SK-N-SH treated with all-trans-retinoic acid at 6 μM for 48 hours (cell line): Measurements from ENCODE around the gene TGFBR3.

ENCODE experiments used
- ATAC-seq: fragments of 200-7000 bp; cut with Tn5 transposase; 3 replicates; pipeline ENCODE4 v1.9.1; 2020; ENCODE audit warnings: mild to moderate bottlenecking, moderate library complexity
- ARNTL ChIP-seq: fragments of 450-650 bp; formaldehyde crosslinking; IDR thresholded peaks from 2 replicates; pipeline ENCODE4 v1.5.0; 2020; ENCODE audit warnings: low read depth, mild to moderate bottlenecking, moderate library complexity, borderline replicate concordance
- BACH2 ChIP-seq: fragments of 250-450 bp; sonication (Bioruptor Pico); IDR thresholded peaks from 2 replicates; pipeline ENCODE4 v1.9.0; 2021; ENCODE audit warnings: mild to moderate bottlenecking, borderline replicate concordance
- GLIS3 ChIP-seq: fragments of 250-450 bp; sonication (Bioruptor Pico); IDR thresholded peaks from 2 replicates; pipeline ENCODE4 v1.5.0; 2020; ENCODE audit warnings: mild to moderate bottlenecking, moderate library complexity
- ISL1 ChIP-seq: fragments of 250-450 bp; sonication (Bioruptor Pico); IDR thresholded peaks from 2 replicates; pipeline ENCODE4 v2.1.2; 2022; ENCODE audit warnings: mild to moderate bottlenecking, moderate library complexity
- OSR1 ChIP-seq: fragments of 250-450 bp; sonication (Bioruptor Pico); IDR thresholded peaks from 2 replicates; pipeline ENCODE4 v1.8.0; 2022; ENCODE audit warnings: moderate library complexity, mild to moderate bottlenecking, inconsistent platforms
- RARB ChIP-seq: fragments of 250-450 bp; sonication (Bioruptor Pico); IDR thresholded peaks from 2 replicates; pipeline ENCODE4 v1.8.0; 2021; ENCODE audit warnings: mild to moderate bottlenecking, moderate library complexity
- SNAI2 ChIP-seq: fragments of 250-450 bp; sonication (Bioruptor Pico); IDR thresholded peaks from 2 replicates; pipeline ENCODE4 v1.5.0; 2020; ENCODE audit warnings: mild to moderate bottlenecking, moderate library complexity
- TCF4 ChIP-seq: fragments of 250-450 bp; sonication (Bioruptor Pico); IDR thresholded peaks from 2 replicates; pipeline ENCODE4 v1.8.0; 2021; ENCODE audit warnings: mild to moderate bottlenecking, moderate library complexity, borderline replicate concordance
- ZFP3 ChIP-seq: fragments of 250-450 bp; sonication (Bioruptor Pico); IDR thresholded peaks from 2 replicates; pipeline ENCODE4 v1.5.0; 2020; ENCODE audit warnings: mild to moderate bottlenecking, moderate library complexity
- ZFP30 ChIP-seq: fragments of 450-650 bp; formaldehyde crosslinking; IDR thresholded peaks from 2 replicates; pipeline ENCODE4 v1.5.0; 2022; ENCODE audit warnings: mild to moderate bottlenecking, moderate library complexity
- ZNF565 ChIP-seq: fragments of 450-650 bp; formaldehyde crosslinking; conservative IDR thresholded peaks from 2 replicates; pipeline ENCODE4 v1.5.0; 2020; ENCODE audit warnings: low read depth, mild to moderate bottlenecking, moderate library complexity
- ZNF70 ChIP-seq: fragments of 450-650 bp; formaldehyde crosslinking; IDR thresholded peaks from 2 replicates; pipeline ENCODE4 v1.5.0; 2020; ENCODE audit warnings: mild to moderate bottlenecking, moderate library complexity
- ZNF8 ChIP-seq: fragments of 450-650 bp; formaldehyde crosslinking; IDR thresholded peaks from 2 replicates; pipeline ENCODE4 v1.5.0; 2020; ENCODE audit warnings: mild to moderate bottlenecking, moderate library complexity
- TF ChIP-seq, protein P1 (sequence below): fragments of 250-450 bp; sonication (Bioruptor Pico); IDR thresholded peaks from 2 replicates; pipeline ENCODE4 v1.8.0; 2021; ENCODE audit warnings: low read depth, mild to moderate bottlenecking, moderate library complexity, borderline replicate concordance
- TF ChIP-seq, protein P2 (sequence below): fragments of 250-450 bp; sonication (Bioruptor Pico); IDR thresholded peaks from 2 replicates; pipeline ENCODE4 v1.5.1; 2021; ENCODE audit warnings: mild to moderate bottlenecking, moderate library complexity
- TF ChIP-seq, protein P3 (sequence below): fragments of 250-450 bp; sonication (Bioruptor Pico); IDR thresholded peaks from 2 replicates; pipeline ENCODE4 v1.8.0; 2020; ENCODE audit warnings: mild to moderate bottlenecking, moderate library complexity, borderline replicate concordance
- TF ChIP-seq, protein P4 (sequence below): fragments of 250-450 bp; sonication (Bioruptor Pico); IDR thresholded peaks from 2 replicates; pipeline ENCODE4 v1.5.0; 2020; ENCODE audit warnings: mild to moderate bottlenecking, moderate library complexity
- TF ChIP-seq, protein P5 (sequence below): fragments of 250-450 bp; sonication (Bioruptor Pico); IDR thresholded peaks from 2 replicates; pipeline ENCODE4 v1.5.1; 2020; ENCODE audit warnings: low read depth, mild to moderate bottlenecking, moderate library complexity

The TGFBR3 gene

DNA sequence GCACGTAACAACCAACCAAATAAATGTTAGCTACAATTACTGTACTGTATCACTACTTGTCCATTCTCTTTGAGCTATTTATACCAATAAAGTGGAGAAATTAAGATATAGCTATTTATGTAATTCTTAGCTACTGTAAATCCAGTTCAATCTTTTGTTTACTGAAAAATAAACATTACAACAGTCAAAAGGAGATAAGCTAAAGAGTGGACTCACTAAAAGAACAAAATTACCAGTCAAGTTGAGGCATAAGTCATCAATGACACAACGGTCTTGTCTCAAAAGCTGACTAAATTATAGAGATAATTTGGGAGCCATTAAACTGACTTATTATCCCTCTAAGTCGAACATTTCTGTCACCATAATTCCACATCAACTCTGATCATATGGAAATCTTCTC lies 22.5 kb downstream of the TGFBR3 start:
- no peak for TF ChIP-seq BACH2 (CRISPR knock-in tag)
- TF ChIP-seq ZNF565 (CRISPR knock-in tag), result no peak
- TF ChIP-seq ISL1 (CRISPR knock-in tag), result no peak
- TF ChIP-seq, protein P1, sequence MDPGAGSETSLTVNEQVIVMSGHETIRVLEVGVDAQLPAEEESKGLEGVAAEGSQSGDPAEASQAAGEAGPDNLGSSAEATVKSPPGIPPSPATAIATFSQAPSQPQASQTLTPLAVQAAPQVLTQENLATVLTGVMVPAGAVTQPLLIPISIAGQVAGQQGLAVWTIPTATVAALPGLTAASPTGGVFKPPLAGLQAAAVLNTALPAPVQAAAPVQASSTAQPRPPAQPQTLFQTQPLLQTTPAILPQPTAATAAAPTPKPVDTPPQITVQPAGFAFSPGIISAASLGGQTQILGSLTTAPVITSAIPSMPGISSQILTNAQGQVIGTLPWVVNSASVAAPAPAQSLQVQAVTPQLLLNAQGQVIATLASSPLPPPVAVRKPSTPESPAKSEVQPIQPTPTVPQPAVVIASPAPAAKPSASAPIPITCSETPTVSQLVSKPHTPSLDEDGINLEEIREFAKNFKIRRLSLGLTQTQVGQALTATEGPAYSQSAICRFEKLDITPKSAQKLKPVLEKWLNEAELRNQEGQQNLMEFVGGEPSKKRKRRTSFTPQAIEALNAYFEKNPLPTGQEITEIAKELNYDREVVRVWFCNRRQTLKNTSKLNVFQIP (CRISPR knock-in tag), result no peak
- TF ChIP-seq, protein P2, sequence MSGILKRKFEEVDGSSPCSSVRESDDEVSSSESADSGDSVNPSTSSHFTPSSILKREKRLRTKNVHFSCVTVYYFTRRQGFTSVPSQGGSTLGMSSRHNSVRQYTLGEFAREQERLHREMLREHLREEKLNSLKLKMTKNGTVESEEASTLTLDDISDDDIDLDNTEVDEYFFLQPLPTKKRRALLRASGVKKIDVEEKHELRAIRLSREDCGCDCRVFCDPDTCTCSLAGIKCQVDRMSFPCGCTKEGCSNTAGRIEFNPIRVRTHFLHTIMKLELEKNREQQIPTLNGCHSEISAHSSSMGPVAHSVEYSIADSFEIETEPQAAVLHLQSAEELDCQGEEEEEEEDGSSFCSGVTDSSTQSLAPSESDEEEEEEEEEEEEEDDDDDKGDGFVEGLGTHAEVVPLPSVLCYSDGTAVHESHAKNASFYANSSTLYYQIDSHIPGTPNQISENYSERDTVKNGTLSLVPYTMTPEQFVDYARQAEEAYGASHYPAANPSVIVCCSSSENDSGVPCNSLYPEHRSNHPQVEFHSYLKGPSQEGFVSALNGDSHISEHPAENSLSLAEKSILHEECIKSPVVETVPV (CRISPR knock-in tag), result no peak
- TF ChIP-seq ZFP30 (CRISPR knock-in tag), result no peak
- TF ChIP-seq ARNTL (CRISPR knock-in tag), result no peak
- TF ChIP-seq, protein P3, sequence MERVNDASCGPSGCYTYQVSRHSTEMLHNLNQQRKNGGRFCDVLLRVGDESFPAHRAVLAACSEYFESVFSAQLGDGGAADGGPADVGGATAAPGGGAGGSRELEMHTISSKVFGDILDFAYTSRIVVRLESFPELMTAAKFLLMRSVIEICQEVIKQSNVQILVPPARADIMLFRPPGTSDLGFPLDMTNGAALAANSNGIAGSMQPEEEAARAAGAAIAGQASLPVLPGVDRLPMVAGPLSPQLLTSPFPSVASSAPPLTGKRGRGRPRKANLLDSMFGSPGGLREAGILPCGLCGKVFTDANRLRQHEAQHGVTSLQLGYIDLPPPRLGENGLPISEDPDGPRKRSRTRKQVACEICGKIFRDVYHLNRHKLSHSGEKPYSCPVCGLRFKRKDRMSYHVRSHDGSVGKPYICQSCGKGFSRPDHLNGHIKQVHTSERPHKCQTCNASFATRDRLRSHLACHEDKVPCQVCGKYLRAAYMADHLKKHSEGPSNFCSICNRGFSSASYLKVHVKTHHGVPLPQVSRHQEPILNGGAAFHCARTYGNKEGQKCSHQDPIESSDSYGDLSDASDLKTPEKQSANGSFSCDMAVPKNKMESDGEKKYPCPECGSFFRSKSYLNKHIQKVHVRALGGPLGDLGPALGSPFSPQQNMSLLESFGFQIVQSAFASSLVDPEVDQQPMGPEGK, result no peak
- no peak for TF ChIP-seq TCF4 (CRISPR knock-in tag)
- no peak for TF ChIP-seq GLIS3
- TF ChIP-seq, protein P4, sequence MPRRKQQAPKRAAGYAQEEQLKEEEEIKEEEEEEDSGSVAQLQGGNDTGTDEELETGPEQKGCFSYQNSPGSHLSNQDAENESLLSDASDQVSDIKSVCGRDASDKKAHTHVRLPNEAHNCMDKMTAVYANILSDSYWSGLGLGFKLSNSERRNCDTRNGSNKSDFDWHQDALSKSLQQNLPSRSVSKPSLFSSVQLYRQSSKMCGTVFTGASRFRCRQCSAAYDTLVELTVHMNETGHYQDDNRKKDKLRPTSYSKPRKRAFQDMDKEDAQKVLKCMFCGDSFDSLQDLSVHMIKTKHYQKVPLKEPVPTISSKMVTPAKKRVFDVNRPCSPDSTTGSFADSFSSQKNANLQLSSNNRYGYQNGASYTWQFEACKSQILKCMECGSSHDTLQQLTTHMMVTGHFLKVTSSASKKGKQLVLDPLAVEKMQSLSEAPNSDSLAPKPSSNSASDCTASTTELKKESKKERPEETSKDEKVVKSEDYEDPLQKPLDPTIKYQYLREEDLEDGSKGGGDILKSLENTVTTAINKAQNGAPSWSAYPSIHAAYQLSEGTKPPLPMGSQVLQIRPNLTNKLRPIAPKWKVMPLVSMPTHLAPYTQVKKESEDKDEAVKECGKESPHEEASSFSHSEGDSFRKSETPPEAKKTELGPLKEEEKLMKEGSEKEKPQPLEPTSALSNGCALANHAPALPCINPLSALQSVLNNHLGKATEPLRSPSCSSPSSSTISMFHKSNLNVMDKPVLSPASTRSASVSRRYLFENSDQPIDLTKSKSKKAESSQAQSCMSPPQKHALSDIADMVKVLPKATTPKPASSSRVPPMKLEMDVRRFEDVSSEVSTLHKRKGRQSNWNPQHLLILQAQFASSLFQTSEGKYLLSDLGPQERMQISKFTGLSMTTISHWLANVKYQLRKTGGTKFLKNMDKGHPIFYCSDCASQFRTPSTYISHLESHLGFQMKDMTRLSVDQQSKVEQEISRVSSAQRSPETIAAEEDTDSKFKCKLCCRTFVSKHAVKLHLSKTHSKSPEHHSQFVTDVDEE (CRISPR knock-in tag), result no peak
- TF ChIP-seq RARB (CRISPR knock-in tag), result no peak
- TF ChIP-seq SNAI2 (CRISPR knock-in tag), result no peak
- no peak for TF ChIP-seq OSR1 (CRISPR knock-in tag)
- ATAC-seq, result no peak

DNA sequence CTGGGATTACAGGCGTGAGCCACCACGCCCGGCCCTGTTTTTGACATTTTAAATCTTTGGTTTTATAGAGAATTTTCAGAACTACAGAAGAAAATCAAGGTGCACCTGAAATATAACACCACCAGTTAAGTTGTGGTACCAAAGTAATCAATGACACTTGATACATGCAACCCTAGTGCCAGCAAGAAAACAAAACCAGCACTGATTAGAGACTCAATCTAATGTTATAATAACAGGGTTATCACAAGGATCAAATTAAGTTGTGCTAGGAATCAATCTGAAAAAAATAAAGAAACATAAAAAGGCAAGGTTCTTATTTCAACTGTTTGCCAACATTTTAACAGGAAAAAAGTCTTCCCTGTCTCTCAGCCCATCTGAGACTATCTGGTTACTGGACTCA lies 23.8 kb downstream of the TGFBR3 start:
- ATAC-seq, result no peak

More for the DNA sequence above, 23.8 kb downstream of the TGFBR3 start:
- TF ChIP-seq ZFP3 (CRISPR knock-in tag), result no peak
- TF ChIP-seq, protein P5, sequence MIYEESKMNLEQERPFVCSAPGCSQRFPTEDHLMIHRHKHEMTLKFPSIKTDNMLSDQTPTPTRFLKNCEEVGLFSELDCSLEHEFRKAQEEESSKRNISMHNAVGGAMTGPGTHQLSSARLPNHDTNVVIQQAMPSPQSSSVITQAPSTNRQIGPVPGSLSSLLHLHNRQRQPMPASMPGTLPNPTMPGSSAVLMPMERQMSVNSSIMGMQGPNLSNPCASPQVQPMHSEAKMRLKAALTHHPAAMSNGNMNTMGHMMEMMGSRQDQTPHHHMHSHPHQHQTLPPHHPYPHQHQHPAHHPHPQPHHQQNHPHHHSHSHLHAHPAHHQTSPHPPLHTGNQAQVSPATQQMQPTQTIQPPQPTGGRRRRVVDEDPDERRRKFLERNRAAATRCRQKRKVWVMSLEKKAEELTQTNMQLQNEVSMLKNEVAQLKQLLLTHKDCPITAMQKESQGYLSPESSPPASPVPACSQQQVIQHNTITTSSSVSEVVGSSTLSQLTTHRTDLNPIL (CRISPR knock-in tag), result no peak
- TF ChIP-seq GLIS3, result no peak
- TF ChIP-seq, protein P2 (CRISPR knock-in tag), result no peak
- no peak for TF ChIP-seq ARNTL (CRISPR knock-in tag)
- TF ChIP-seq, protein P3, result no peak
- TF ChIP-seq ZNF565 (CRISPR knock-in tag), result no peak
- TF ChIP-seq ZNF70 (CRISPR knock-in tag), result no peak
- no peak for TF ChIP-seq RARB (CRISPR knock-in tag)
- TF ChIP-seq ZNF8 (CRISPR knock-in tag), result no peak
- TF ChIP-seq BACH2 (CRISPR knock-in tag), result no peak
- TF ChIP-seq, protein P1 (CRISPR knock-in tag), result no peak
- TF ChIP-seq SNAI2 (CRISPR knock-in tag), result no peak
- TF ChIP-seq ISL1 (CRISPR knock-in tag), result no peak
